SU-DHL-6 (cell line): ENCODE data around the gene C1GALT1C1L.

ENCODE experiments used
- H2AFZ ChIP-seq: fragments of 200-600 bp; sonication (generic); 2 replicates; pipeline ENCODE4 v1.6.1; 2014; ENCODE audit warnings: low read depth, mild to moderate bottlenecking, moderate library complexity, mixed read lengths, antibody characterized with exemption, low read length; ENCODE audit not compliant: severe bottlenecking
- H3F3A ChIP-seq: fragments of 200-600 bp; shearing (Covaris generic); 2 replicates; pipeline ENCODE4 v1.6.0; 2016; ENCODE audit warnings: antibody characterized with exemption, mild to moderate bottlenecking; ENCODE audit not compliant: insufficient read depth
- H3K27ac ChIP-seq: fragments of 200-600 bp; sonication (generic); 2 replicates; pipeline ENCODE4 v1.5.1; 2016; ENCODE audit warnings: low read depth, mild to moderate bottlenecking, low read length, moderate library complexity, mixed read lengths
- H3K27me3 ChIP-seq: fragments of 200-600 bp; sonication (generic), shearing (Covaris generic); 2 replicates; pipeline ENCODE4 v1.6.0; 2014; ENCODE audit warnings: mild to moderate bottlenecking, low read length
- H3K36me3 ChIP-seq: fragments of 200-600 bp; sonication (generic); 2 replicates; pipeline ENCODE4 v1.6.1; 2014; ENCODE audit warnings: mild to moderate bottlenecking, low read length, mixed read lengths
- H3K4me2 ChIP-seq: fragments of 300-600, 200-600 bp; shearing (Covaris generic), sonication (generic); 2 replicates; pipeline ENCODE4 v1.6.0; 2014; ENCODE audit warnings: low read length, low read depth, mild to moderate bottlenecking; ENCODE audit not compliant: poor library complexity, severe bottlenecking
- H3K4me3 ChIP-seq: fragments of 200-600 bp; sonication (generic); 2 replicates; pipeline ENCODE4 v1.5.1; 2014; ENCODE audit warnings: antibody characterized with exemption, low read length, mild to moderate bottlenecking, mixed read lengths; ENCODE audit not compliant: insufficient read depth, poor library complexity, severe bottlenecking
- H3K79me2 ChIP-seq: fragments of 200-600 bp; sonication (generic); 2 replicates; pipeline ENCODE4 v1.6.1; 2014; ENCODE audit warnings: mild to moderate bottlenecking, low read length, moderate library complexity; ENCODE audit not compliant: insufficient read depth
- H3K9ac ChIP-seq: fragments of 200-600 bp; sonication (generic); 2 replicates; pipeline ENCODE4 v1.7.0; 2014; ENCODE audit warnings: mild to moderate bottlenecking, low read length
- H3K9me2 ChIP-seq: fragments of 200-600 bp; sonication (generic); replicated peaks from 2 replicates; pipeline ENCODE4 v1.6.1; 2014; ENCODE audit warnings: low read length; ENCODE audit not compliant: insufficient read depth
- H3K9me3 ChIP-seq: fragments of 200-600 bp; sonication (generic); 2 replicates; pipeline ENCODE4 v1.6.1; 2014; ENCODE audit warnings: low read length, mixed read lengths; ENCODE audit not compliant: insufficient read depth
- H4K20me1 ChIP-seq: fragments of 200-600 bp; sonication (generic); 2 replicates; pipeline ENCODE4 v1.6.1; 2014; ENCODE audit warnings: low read depth, mild to moderate bottlenecking, antibody characterized with exemption, low read length, moderate library complexity, mixed read lengths
- CTCF ChIP-seq: fragments of 200-600 bp; sonication (generic); IDR thresholded peaks from one replicate; pipeline ENCODE4 v1.5.1; 2017; ENCODE audit warnings: antibody characterized with exemption, mild to moderate bottlenecking, low read length, moderate library complexity; ENCODE audit not compliant: insufficient read depth, poor library complexity, severe bottlenecking
- EZH2phosphoT487 ChIP-seq: fragments of 200-600 bp; sonication (generic), shearing (Covaris generic); conservative IDR thresholded peaks from 2 replicates; pipeline ENCODE4 v1.6.1; 2018; ENCODE audit warnings: mild to moderate bottlenecking, antibody characterized with exemption, low read length, moderate library complexity, mixed read lengths

The C1GALT1C1L gene

GRCh38 chr2:43675646-43676321 is 445 bp downstream of the C1GALT1C1L start:
- H3K27me3 ChIP-seq = no peaks in the 10 kb centered on the region
- H3K4me3 ChIP-seq = no peak overlapping the region
- no peak for TF ChIP-seq EZH2phosphoT487
- TF ChIP-seq CTCF = no peak
- no peaks in the 10 kb centered on the region for H3K36me3 ChIP-seq
- H3K9me3 ChIP-seq = no peaks in the 10 kb centered on the region
- H3K9me2 ChIP-seq = no peaks in the 10 kb centered on the region
- no peaks in the 10 kb centered on the region for H4K20me1 ChIP-seq
- H2AFZ ChIP-seq = no peak overlapping the region
- no peaks in the 10 kb centered on the region for H3K79me2 ChIP-seq
- H3K9ac ChIP-seq = no peak overlapping the region
- no peaks in the 10 kb centered on the region for H3F3A ChIP-seq
- no peak overlapping the region for H3K27ac ChIP-seq
- no peak overlapping the region for H3K4me2 ChIP-seq

GRCh38 chr2:43657241-43657640 is 19.0 kb downstream of the C1GALT1C1L start:
- Histone ChIP-seq H3K79me2 (no peaks in the 10 kb centered on the region), H3K9ac (no peak overlapping the region), H3F3A (no peaks in the 10 kb centered on the region), H3K9me2 (no peaks in the 10 kb centered on the region), H3K4me2 (no peak overlapping the region), H3K36me3 (no peaks in the 10 kb centered on the region), H3K27me3 (no peaks in the 10 kb centered on the region), H2AFZ (no peak overlapping the region), H3K9me3 (no peaks in the 10 kb centered on the region), H4K20me1 (no peaks in the 10 kb centered on the region), H3K4me3 (no peak overlapping the region), H3K27ac (no peak overlapping the region)
- no peak for TF ChIP-seq CTCF
- TF ChIP-seq EZH2phosphoT487 = no peak

DNA sequence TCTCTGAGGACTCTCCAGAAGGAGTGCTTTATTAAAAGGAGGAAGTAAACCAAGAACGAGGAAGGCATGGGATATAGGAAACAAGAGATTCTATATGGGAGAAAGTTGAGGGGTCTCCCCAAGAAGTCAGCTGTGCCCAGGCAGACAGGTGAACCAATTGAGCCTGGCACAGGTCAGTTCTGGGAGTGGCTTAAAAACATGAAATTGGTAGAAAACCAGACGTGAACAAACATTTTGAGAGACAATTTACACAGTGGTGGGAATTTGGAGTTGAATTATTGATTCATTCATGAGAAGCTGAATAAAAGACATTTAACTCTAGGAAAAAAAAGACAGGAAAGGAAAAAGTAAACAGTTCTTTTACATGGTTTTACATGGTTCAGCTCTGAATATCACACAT is 22.7 kb downstream of the C1GALT1C1L start:
- Histone ChIP-seq H3K9me3 (no peaks in the 10 kb centered on the region), H3K27me3 (no peaks in the 10 kb centered on the region), H3F3A (no peaks in the 10 kb centered on the region), H3K4me3 (no peak overlapping the region), H3K9ac (no peak overlapping the region), H3K9me2 (no peaks in the 10 kb centered on the region), H3K79me2 (no peaks in the 10 kb centered on the region), H2AFZ (no peak overlapping the region), H3K27ac (no peak overlapping the region), H4K20me1 (no peaks in the 10 kb centered on the region), H3K36me3 (no peaks in the 10 kb centered on the region), H3K4me2 (no peak overlapping the region)
- TF ChIP-seq CTCF (no peak), EZH2phosphoT487 (no peak)
